Loucy (cell line): ENCODE data around the gene AKAP17A.

Experiments used
- H2AFZ ChIP-seq: fragments of 200-600 bp; sonication (generic); 2 replicates; pipeline ENCODE4 v1.6.0; 2016; ENCODE audit warnings: antibody characterized with exemption, mild to moderate bottlenecking, low read length, moderate library complexity
- H3F3A ChIP-seq: fragments of 200-600 bp; 2 replicates; pipeline ENCODE4 v1.6.0; 2016; ENCODE audit warnings: antibody characterized with exemption, low read depth, mild to moderate bottlenecking
- H3K27me3 ChIP-seq: fragments of 200-600 bp; sonication (generic); 2 replicates; pipeline ENCODE4 v1.6.1; 2014; ENCODE audit warnings: low read length, mild to moderate bottlenecking; ENCODE audit not compliant: insufficient read depth, poor library complexity, severe bottlenecking
- H3K36me3 ChIP-seq: fragments of 200-600 bp; sonication (generic); 2 replicates; pipeline ENCODE4 v1.6.1; 2016; ENCODE audit warnings: low read length; ENCODE audit not compliant: insufficient read depth
- H3K4me1 ChIP-seq: fragments of 200-600 bp; sonication (generic); 2 replicates; pipeline ENCODE4 v1.5.1; 2014; ENCODE audit warnings: low read length, mild to moderate bottlenecking; ENCODE audit not compliant: insufficient read depth, poor library complexity, severe bottlenecking
- H3K4me2 ChIP-seq: fragments of 200-600 bp; sonication (generic); 2 replicates; pipeline ENCODE4 v1.6.0; 2014; ENCODE audit warnings: antibody characterized with exemption, low read length, low read depth, mild to moderate bottlenecking; ENCODE audit not compliant: poor library complexity, severe bottlenecking
- H3K4me3 ChIP-seq: fragments of 200-600 bp; sonication (generic); 2 replicates; pipeline ENCODE4 v1.5.1; 2014; ENCODE audit warnings: low read length, mild to moderate bottlenecking, mixed read lengths; ENCODE audit not compliant: poor library complexity, severe bottlenecking
- H3K79me2 ChIP-seq: fragments of 200-600 bp; sonication (generic); 2 replicates; pipeline ENCODE4 v1.6.1; 2014; ENCODE audit warnings: low read length; ENCODE audit not compliant: insufficient read depth
- H3K9ac ChIP-seq: fragments of 200-600 bp; sonication (generic); 2 replicates; pipeline ENCODE4 v1.6.0; 2014; ENCODE audit warnings: mild to moderate bottlenecking, low read depth, low read length, moderate library complexity; ENCODE audit not compliant: poor library complexity, severe bottlenecking
- H3K9me2 ChIP-seq: fragments of 200-600 bp; sonication (generic); replicated peaks from 2 replicates; pipeline ENCODE4 v1.6.1; 2016; ENCODE audit warnings: low read depth, low read length, mixed read lengths
- H3K9me3 ChIP-seq: fragments of 200-600 bp; sonication (generic); 2 replicates; pipeline ENCODE4 v1.6.1; 2014; ENCODE audit warnings: mild to moderate bottlenecking, antibody characterized with exemption, low read length, low read depth; ENCODE audit not compliant: insufficient read depth
- H4K20me1 ChIP-seq: fragments of 200-600 bp; sonication (generic); 2 replicates; pipeline ENCODE4 v1.6.0; 2014; ENCODE audit warnings: antibody characterized with exemption, low read length, mild to moderate bottlenecking; ENCODE audit not compliant: insufficient read depth, poor library complexity, severe bottlenecking
- CTCF ChIP-seq: fragments of 200-600 bp; sonication (generic); conservative IDR thresholded peaks from 2 replicates; pipeline ENCODE4 v1.5.1; 2014; ENCODE audit warnings: mild to moderate bottlenecking, antibody characterized with exemption, low read length
- EZH2phosphoT487 ChIP-seq: fragments of 200-600 bp; IDR thresholded peaks from 2 replicates; pipeline ENCODE4 v1.6.1; 2018; ENCODE audit warnings: antibody characterized with exemption, mild to moderate bottlenecking, moderate library complexity, borderline replicate concordance

Gene AKAP17A

DNA sequence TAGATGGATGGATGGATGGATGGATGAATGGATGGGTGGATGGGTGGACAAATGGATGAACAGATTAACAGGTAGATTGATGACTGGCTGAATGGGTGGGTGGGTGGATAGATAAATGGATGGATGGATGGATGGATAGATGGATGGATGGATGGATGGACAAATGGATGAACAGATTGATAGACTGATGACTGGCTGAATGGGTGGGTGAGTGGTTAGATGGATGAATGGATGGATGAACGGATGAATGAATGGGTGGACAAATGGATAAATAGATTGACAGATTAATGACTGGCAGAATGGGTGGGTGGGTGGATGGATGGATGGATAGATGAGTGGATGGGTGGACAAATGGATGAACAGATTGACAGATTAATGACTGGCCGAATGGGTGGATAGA lies 13.6 kb upstream of the AKAP17A start:
- no peaks in the 10 kb centered on the region for H3K27me3 ChIP-seq
- no peak for TF ChIP-seq CTCF
- no peak for TF ChIP-seq EZH2phosphoT487
- peaks cover 8% of the 10 kb centered on the region; the same call in 1 of the 2 replicates for H3F3A ChIP-seq
- no peaks in the 10 kb centered on the region for H3K9me2 ChIP-seq
- peaks cover 5% of the 10 kb centered on the region; the same call in 1 of the 2 replicates for H3K79me2 ChIP-seq
- no peaks in the 10 kb centered on the region for H3K9me3 ChIP-seq
- no peaks in the 10 kb centered on the region for H3K36me3 ChIP-seq
- peaks cover 32% of the 10 kb centered on the region for H3K4me1 ChIP-seq
- H2AFZ ChIP-seq: no peak overlapping the region
- H3K9ac ChIP-seq: no peak overlapping the region
- no peak overlapping the region for H3K4me3 ChIP-seq
- peak overlapping the region; percentile 71 for H3K4me2 ChIP-seq
- H4K20me1 ChIP-seq: no peaks in the 10 kb centered on the region

DNA sequence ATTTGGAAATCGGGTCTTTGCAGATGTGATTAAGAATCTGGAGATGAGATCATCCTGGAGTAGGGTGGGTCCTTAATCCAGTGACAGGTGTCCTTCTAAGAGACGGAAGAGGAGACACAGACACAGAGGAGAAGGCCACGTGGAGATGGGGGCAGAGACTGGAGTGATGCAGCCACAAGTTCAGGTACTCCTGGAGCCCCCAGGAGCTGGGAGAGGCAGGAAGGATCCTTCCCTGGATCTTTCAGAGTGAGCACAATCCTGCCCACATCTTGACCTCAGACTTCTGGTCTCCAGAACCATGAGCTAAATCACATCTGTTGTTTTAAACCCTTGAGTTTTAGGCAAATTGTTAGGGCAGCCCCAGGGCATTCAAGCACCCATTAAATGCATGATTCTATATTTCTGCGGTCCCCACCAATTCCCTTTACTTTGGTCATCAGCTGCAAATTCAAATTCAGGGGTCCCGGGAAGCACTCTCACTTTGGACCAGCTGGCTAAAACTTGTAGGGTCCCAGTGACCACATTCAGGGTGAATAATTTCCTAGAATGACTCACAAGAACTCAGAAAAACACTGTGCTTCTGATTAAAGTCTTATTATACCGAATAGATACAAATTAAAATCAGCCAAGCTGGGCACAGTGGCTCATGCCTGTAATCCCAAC lies 12.8 kb upstream of the AKAP17A start:
- peaks cover 4% of the 10 kb centered on the region; the same call in 1 of the 2 replicates for H3K79me2 ChIP-seq
- no peak overlapping the region for H2AFZ ChIP-seq
- no peaks in the 10 kb centered on the region for H4K20me1 ChIP-seq
- peaks cover 35% of the 10 kb centered on the region for H3K4me1 ChIP-seq
- H3K36me3 ChIP-seq: no peaks in the 10 kb centered on the region
- H3K9ac ChIP-seq: no peak overlapping the region
- no peaks in the 10 kb centered on the region for H3K9me2 ChIP-seq
- peaks cover 8% of the 10 kb centered on the region; the same call in 1 of the 2 replicates for H3F3A ChIP-seq
- TF ChIP-seq EZH2phosphoT487 (no peak), CTCF (no peak)
- no peaks in the 10 kb centered on the region for H3K27me3 ChIP-seq
- H3K9me3 ChIP-seq: no peaks in the 10 kb centered on the region
- H3K4me3 ChIP-seq: no peak overlapping the region
- H3K4me2 ChIP-seq: no peak overlapping the region

GRCh38 chrX:1581132-1581531 lies 10.3 kb upstream of the AKAP17A start:
- Histone ChIP-seq H3K9ac (no peak overlapping the region), H3K9me3 (no peaks in the 10 kb centered on the region), H3K4me1 (peaks cover 27% of the 10 kb centered on the region), H3K9me2 (no peaks in the 10 kb centered on the region), H3K4me3 (no peak overlapping the region), H3K79me2 (no peaks in the 10 kb centered on the region), H2AFZ (no peak overlapping the region), H4K20me1 (no peaks in the 10 kb centered on the region), H3F3A (peaks cover 8% of the 10 kb centered on the region; the same call in 1 of the 2 replicates), H3K36me3 (no peaks in the 10 kb centered on the region), H3K27me3 (no peaks in the 10 kb centered on the region), H3K4me2 (no peak overlapping the region)
- TF ChIP-seq CTCF (peak; percentile 68), EZH2phosphoT487 (no peak)
